Skeletal muscle satellite cell (primary cell): ENCODE measurements around the gene BRD3.
"Not testable (repeated sequence)": the region's sequence is repeated elsewhere in the genome, so short reads cannot be mapped to it uniquely, and the experiment has no call there.

ENCODE experiments used
- H3K27me3 ChIP-seq: 2 replicates; pipeline ENCODE4 v1.7.0; 2013; ENCODE audit warnings: low read length; ENCODE audit not compliant: control insufficient read depth, insufficient read depth
- H3K36me3 ChIP-seq: 2 replicates; pipeline ENCODE4 v1.7.0; 2013; ENCODE audit warnings: mild to moderate bottlenecking, control low read depth, low read length; ENCODE audit not compliant: insufficient read depth
- H3K4me1 ChIP-seq: 2 replicates; pipeline ENCODE4 v1.7.0; 2013; ENCODE audit warnings: low read length; ENCODE audit not compliant: control insufficient read depth, insufficient read depth
- H3K4me2 ChIP-seq: 2 replicates; pipeline ENCODE4 v1.7.0; 2013; ENCODE audit warnings: mild to moderate bottlenecking, low read length
- H3K4me3 ChIP-seq: 2 replicates; pipeline ENCODE4 v1.7.0; 2013; ENCODE audit warnings: low read length
- H3K9ac ChIP-seq: 2 replicates; pipeline ENCODE4 v1.7.0; 2013; ENCODE audit warnings: mild to moderate bottlenecking, low read depth, low read length, moderate library complexity
- H3K9me3 ChIP-seq: replicated peaks from 2 replicates; pipeline ENCODE4 v1.7.0; 2013; ENCODE audit warnings: mild to moderate bottlenecking, control low read depth, low read length

Gene BRD3

GRCh38 chr9:133991214-133991921, 76.5 kb downstream of the BRD3 start:
- H3K36me3 ChIP-seq: no peaks in the 10 kb centered on the region
- peaks cover 4% of the 10 kb centered on the region for H3K27me3 ChIP-seq
- peak overlapping the region; percentile 99 for H3K4me3 ChIP-seq
- peak overlapping the region; percentile 98 for H3K4me2 ChIP-seq
- peaks cover 27% of the 10 kb centered on the region for H3K4me1 ChIP-seq
- peak overlapping the region; percentile 94 for H3K9ac ChIP-seq
- H3K9me3 ChIP-seq: no peaks in the 10 kb centered on the region

DNA sequence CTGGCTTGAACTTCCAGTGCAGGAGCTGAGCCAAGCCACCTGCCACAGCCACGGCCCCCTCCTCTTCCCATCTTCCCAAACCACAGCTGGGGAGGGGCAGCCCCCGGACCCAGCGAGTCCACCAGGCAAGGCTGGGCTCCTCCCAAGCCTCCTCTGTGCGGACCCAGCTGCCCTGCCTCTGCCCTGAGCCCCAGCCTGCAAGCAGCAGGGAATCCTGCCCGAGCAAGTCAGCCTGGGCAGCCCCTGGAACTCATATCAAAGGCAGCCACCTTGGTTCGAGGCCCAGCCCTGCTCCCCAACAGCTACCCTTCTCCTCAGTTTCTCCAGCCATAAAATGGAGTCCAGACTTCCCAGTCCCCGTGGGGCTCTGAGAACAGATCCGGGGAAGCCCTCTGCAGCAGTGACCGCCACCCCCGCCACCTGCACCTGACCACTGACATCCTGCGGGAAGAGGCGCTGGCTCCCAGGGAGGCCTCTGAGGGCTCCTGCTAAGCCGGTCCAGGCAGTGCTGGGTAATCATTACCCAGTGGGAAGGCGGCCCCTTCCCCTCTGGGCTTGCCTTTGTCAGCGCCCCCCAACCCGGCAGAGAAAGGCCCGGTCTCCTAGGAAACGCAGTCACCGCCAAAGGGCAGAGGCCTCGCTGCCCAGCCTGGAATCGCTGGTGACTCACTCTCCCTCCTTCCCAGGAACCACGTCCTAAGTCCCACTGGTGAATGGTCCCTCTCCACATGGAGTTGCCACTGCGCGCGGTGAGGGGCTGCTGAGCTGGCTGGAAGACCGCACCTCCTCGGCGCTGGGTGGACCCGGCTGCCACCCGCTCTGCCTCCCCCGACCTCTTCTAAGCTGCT, 77.2 kb downstream of the BRD3 start:
- no peaks in the 10 kb centered on the region for H3K9me3 ChIP-seq
- H3K9ac ChIP-seq: peak overlapping the region; percentile 94
- no peaks in the 10 kb centered on the region for H3K27me3 ChIP-seq
- peak overlapping the region; percentile 98 for H3K4me2 ChIP-seq
- peak overlapping the region; percentile 99 for H3K4me3 ChIP-seq
- H3K4me1 ChIP-seq: peaks cover 27% of the 10 kb centered on the region
- no peaks in the 10 kb centered on the region for H3K36me3 ChIP-seq

DNA sequence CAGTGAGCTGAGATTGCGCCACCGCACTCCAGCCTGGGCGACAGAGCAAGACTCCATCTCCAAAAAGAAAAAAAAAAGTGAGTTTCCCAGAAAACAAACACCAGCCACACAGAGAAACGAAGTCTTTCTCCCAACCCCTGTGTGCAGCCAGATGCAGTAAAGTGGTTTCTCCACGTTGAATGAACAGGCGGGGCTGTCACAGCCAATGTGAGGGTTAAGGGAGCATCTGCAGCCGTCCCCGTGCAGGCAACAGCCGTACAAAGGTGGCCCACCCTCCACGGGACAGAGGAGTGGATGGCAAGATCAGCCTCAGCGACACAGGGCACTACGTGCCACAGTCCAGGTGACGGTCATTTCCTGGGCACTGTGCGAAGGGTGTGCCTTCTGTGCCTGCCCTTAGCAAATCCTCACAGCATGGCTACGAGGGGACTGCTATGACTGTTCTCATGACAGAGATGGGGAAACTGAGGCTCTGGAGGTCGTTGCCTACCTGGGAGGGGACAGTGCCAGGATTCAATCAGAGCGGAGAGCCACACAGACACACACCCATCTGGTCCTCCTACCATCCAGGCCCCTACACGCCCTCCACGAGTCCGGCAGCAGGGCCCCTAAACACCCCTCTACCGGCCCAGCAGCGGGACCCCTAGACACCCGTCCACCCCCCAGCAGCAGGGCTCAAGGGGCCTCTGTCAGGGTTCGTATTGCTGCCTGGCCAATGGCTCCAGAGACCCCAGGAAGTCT, 78.0 kb downstream of the BRD3 start:
- Histone ChIP-seq H3K9ac (no peak overlapping the region), H3K27me3 (no peaks in the 10 kb centered on the region), H3K4me3 (no peak overlapping the region), H3K4me1 (peaks cover 21% of the 10 kb centered on the region), H3K4me2 (peak overlapping the region; percentile 98), H3K9me3 (no peaks in the 10 kb centered on the region), H3K36me3 (no peaks in the 10 kb centered on the region)

DNA sequence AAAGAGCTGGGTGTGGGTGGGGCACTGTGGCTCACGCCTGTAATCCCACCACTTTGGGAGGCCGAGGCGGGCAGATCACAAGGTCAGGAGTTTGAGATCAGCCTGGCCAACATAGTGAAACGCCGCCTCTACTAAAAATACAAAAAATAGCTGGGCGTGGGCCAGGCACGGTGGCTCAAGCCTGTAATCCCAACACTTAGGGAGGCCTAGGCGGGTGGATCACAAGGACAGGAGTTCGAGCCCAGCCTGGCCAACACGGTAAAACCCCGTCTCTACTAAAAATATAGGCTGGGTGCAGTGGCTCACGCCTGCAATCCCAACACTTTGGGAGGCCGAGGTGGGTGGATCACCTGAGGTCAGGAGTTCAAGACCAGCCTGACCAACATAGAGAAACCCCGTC, 79.1 kb downstream of the BRD3 start:
- H3K9me3 ChIP-seq, H3K9ac ChIP-seq, H3K4me2 ChIP-seq, H3K36me3 ChIP-seq, H3K27me3 ChIP-seq, H3K4me3 ChIP-seq: not testable (repeated sequence)
- H3K4me1 ChIP-seq: peaks cover 15% of the 10 kb centered on the region

GRCh38 chr9:133987946-133988665, 79.7 kb downstream of the BRD3 start:
- Histone ChIP-seq H3K4me1 (peaks cover 10% of the 10 kb centered on the region), H3K4me2 (no peak overlapping the region), H3K36me3 (no peaks in the 10 kb centered on the region), H3K27me3 (no peaks in the 10 kb centered on the region), H3K4me3 (no peak overlapping the region), H3K9ac (no peak overlapping the region), H3K9me3 (no peaks in the 10 kb centered on the region)

DNA sequence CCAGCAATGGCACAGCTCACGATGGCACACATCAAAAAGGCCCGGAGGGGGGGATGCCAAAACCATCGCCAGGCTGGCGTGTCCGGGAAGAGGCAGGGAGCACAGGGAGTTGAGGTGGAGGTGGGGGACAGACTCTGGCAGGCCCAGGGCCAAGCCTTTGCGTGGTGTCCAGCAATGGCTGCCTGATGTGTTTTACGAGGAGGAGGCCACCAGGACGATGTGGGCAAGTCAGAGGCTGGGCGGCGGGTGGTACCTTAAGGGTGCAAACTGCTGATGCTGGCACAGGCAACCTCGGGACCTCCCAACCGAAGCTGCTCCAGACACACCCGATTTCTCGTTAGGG, 80.4 kb downstream of the BRD3 start:
- Histone ChIP-seq H3K27me3 (no peaks in the 10 kb centered on the region), H3K36me3 (no peaks in the 10 kb centered on the region), H3K4me3 (no peak overlapping the region), H3K4me1 (peaks cover 9% of the 10 kb centered on the region), H3K9ac (no peak overlapping the region), H3K4me2 (no peak overlapping the region), H3K9me3 (no peaks in the 10 kb centered on the region)

GRCh38 chr9:133986774-133987445, 80.9 kb downstream of the BRD3 start:
- Histone ChIP-seq H3K9ac (no peak overlapping the region), H3K4me2 (no peak overlapping the region), H3K9me3 (no peaks in the 10 kb centered on the region), H3K27me3 (no peaks in the 10 kb centered on the region), H3K4me1 (peaks cover 9% of the 10 kb centered on the region), H3K4me3 (no peak overlapping the region), H3K36me3 (no peaks in the 10 kb centered on the region)

- no peak overlapping the region for H3K4me2 ChIP-seq
- no peak overlapping the region for H3K9ac ChIP-seq
- peaks cover 10% of the 10 kb centered on the region for H3K4me1 ChIP-seq
- H3K4me3 ChIP-seq: no peak overlapping the region
- no peaks in the 10 kb centered on the region for H3K36me3 ChIP-seq
- H3K9me3 ChIP-seq: no peaks in the 10 kb centered on the region
- H3K27me3 ChIP-seq: no peaks in the 10 kb centered on the region
These were observed 81.8 kb downstream of the BRD3 start for GRCh38 chr9:133986061-133986460.

DNA sequence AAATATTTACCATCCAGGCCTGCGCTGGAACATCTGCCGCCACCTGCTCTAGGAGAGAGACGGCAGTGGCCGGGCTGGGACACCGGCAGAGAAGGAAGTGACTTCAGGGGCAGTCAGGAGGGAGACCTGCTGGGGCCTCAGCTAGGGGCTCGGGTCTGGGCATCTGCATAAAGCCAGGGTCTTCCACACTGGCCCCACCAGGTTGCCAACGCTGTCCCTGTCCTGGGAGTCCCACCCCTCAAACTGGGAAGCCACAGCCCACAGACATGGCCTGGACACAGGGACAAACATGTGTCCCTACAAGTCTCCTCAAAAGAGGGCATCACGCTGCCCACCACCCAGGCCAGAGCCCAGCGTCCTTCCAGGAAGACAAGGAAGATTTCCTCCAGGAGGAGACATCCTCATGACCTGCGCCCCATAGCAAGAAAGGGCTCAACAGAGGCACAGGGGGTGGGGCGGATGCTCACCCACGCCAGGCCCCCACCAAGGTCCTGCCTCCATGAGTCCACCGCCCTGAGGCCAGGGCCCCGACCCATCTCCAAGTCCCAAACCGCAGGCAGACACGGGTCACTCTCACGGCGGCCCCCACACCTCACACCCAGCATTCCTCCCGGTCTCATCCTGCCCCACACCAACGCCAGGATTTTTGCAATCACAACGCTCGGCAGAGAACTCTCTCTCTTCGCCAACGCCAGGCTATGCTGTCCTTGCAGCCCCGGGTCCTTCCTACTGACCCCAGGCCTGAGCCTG, 84.7 kb downstream of the BRD3 start:
- H3K4me3 ChIP-seq: no peak overlapping the region
- H3K9ac ChIP-seq: no peak overlapping the region
- H3K4me1 ChIP-seq: peaks cover 27% of the 10 kb centered on the region
- no peaks in the 10 kb centered on the region for H3K9me3 ChIP-seq
- H3K36me3 ChIP-seq: no peaks in the 10 kb centered on the region
- H3K4me2 ChIP-seq: no peak overlapping the region
- no peaks in the 10 kb centered on the region for H3K27me3 ChIP-seq

GRCh38 chr9:133981958-133982681, 85.7 kb downstream of the BRD3 start:
- H3K4me3 ChIP-seq: no peak overlapping the region
- no peak overlapping the region for H3K4me2 ChIP-seq
- peaks cover 27% of the 10 kb centered on the region for H3K4me1 ChIP-seq
- H3K27me3 ChIP-seq: no peaks in the 10 kb centered on the region
- no peaks in the 10 kb centered on the region for H3K9me3 ChIP-seq
- no peak overlapping the region for H3K9ac ChIP-seq
- no peaks in the 10 kb centered on the region for H3K36me3 ChIP-seq
